Heart left ventricle (tissue), 16 donors: ENCODE results near the gene PDCL2. TPM values are rescaled to one million over a fixed set of nuclear protein-coding genes. Genes with fewer than 3 reads are reported as not detected.

ENCODE experiments used
- ATAC-seq, 4 donors: fragments of 200-7000 bp; cut with Tn5 transposase; one replicate each; pipeline ENCODE4 v1.9.1; 2020 to 2022; ENCODE audit warnings: moderate library complexity in 4 of 4, mild to moderate bottlenecking in 3 of 4, moderate number of reproducible peaks in 1 of 4
- DNase-seq, 5 donors: peaks; one replicate each; pipeline ENCODE4 v3.0.0-alpha.2; 2020
- H3K27ac ChIP-seq, 12 donors: fragments of 200-600 bp; sonication (generic) in 4 of 12; one replicate each; pipeline versions ENCODE4 v1.5.0 to v1.8.0; 2016 to 2022; ENCODE audit warnings: mild to moderate bottlenecking in 2 of 12
- H3K27me3 ChIP-seq, 9 donors: fragments of 200-600 bp; sonication (generic) in 2 of 9; one replicate each; pipeline versions ENCODE4 v1.5.1 to v1.8.0; 2016 to 2022; ENCODE audit warnings: mild to moderate bottlenecking in 3 of 9
- H3K36me3 ChIP-seq, 9 donors: fragments of 200-600 bp; sonication (generic) in 2 of 9; one replicate each; pipeline versions ENCODE4 v1.5.0 to v1.8.0; 2018 to 2022; ENCODE audit warnings: mild to moderate bottlenecking in 2 of 9
- H3K4me1 ChIP-seq, 12 donors: fragments of 200-600 bp; sonication (generic) in 4 of 12; one replicate each; pipeline versions ENCODE4 v1.5.0 to v1.8.0; 2016 to 2022; ENCODE audit warnings: mild to moderate bottlenecking in 3 of 12
- H3K4me3 ChIP-seq, 12 donors: fragments of 200-600 bp; sonication (generic) in 4 of 12; one replicate each; pipeline versions ENCODE4 v1.5.0 to v1.8.0; 2017 to 2022; ENCODE audit warnings: mild to moderate bottlenecking in 9 of 12, moderate library complexity in 4 of 12
- H3K9me3 ChIP-seq, 12 donors: fragments of 200-600 bp; sonication (generic) in 4 of 12; one replicate each; pipeline versions ENCODE4 v1.5.0 to v1.8.0; 2016 to 2022; ENCODE audit warnings: mild to moderate bottlenecking in 1 of 12
- POLR2A ChIP-seq, 2 donors: fragments of 450-650 bp; IDR thresholded peaks; one replicate each; pipeline ENCODE4 v1.6.1; 2017; ENCODE audit warnings: antibody characterized with exemption in 2 of 2, mild to moderate bottlenecking in 2 of 2, moderate library complexity in 2 of 2
- WGBS, 4 donors: extraction: QIAGEN DNeasy Blood & Tissue Kit in 2 of 4; methylation state at CpG; one replicate each; pipeline versions ENCODE4 v1.1.5 to v1.1.7; 2013 to 2018; 5-methylcytosine and 5-hydroxymethylcytosine counted together
- intact Hi-C, 10 donors: fragments of 100-400 bp; cut with DNase I; formaldehyde crosslinking; loops; one replicate each; pipeline versions ENCODE4 v1.11.1 to v1.14.2; 2022
- polyA plus RNA-seq, 2 donors: library from polyadenylated mRNA; stranded (reverse); fragments of 200-250 nt; gene quantifications; one replicate each; pipeline ENCODE4 v1.2.3, GENCODE V29; 2013
- total RNA-seq, 9 donors: library from RNA; depleted of rRNA in 2 of 9; stranded (reverse); fragments of >200 nt in 2 of 9; fragmentation: NEBNext Ultra II Directional in 3 of 9; extraction: Animal tissue kit (Norgen Biotek cat#: 25700) in 3 of 9; gene quantifications; one replicate each; pipeline versions ENCODE4 v1.1.0 to v1.2.4, GENCODE V29; 2016 to 2023
- TF ChIP-seq, protein P1 (sequence below), 12 donors: fragments of 200-600 bp; sonication (generic) in 4 of 12; IDR thresholded peaks; one replicate each; pipeline versions ENCODE4 v1.5.0 to v1.8.0; 2018 to 2022; ENCODE audit warnings: antibody characterized with exemption in 12 of 12, mild to moderate bottlenecking in 5 of 12
- donor health status: ischemic (EF 13 %, LVEDD 7.1; RV severe dilation, severe dysfunction).
- donor health status: healthy with polysubstance abuse.
- donor health status: DM: no; HTN: yes; CAD: no.
- donor health status: DM: no; HTN: no; CAD: no.
- donor health status: ischemic (EF 25% LVEDD 6.9; RV normal size, moderate dysfunction).
- donor health status: ischemic (EF 25% LVEDD 5.7; RV mildly dilated, moderate dysfunction).
- donor health status: healthy.
- donor health status: DM: yes; HTN: yes; CAD: no.
- donor health status: ischemic (EF 35%, LVEDD 5.7; RV mildly dilated, moderate dysfunction).
- donor health status: nonischemic (EF 11% LVEDD 7.7; RV severe dilation, severe dysfunction).
- donor health status: DM: yes; HTN: yes; CAD: no.
- donor health status: PGD.
- donor health status: ischemic (EF 29% LVEDD 5.4; RV normal size, mild dysfunction).
- donor health status: nonischemic (EF 23%, LVEDD 6.1; RV moderate dilation, normal function).

The PDCL2 gene
- total and polyA plus RNA-seq, 11 donors = not detected

DNA sequence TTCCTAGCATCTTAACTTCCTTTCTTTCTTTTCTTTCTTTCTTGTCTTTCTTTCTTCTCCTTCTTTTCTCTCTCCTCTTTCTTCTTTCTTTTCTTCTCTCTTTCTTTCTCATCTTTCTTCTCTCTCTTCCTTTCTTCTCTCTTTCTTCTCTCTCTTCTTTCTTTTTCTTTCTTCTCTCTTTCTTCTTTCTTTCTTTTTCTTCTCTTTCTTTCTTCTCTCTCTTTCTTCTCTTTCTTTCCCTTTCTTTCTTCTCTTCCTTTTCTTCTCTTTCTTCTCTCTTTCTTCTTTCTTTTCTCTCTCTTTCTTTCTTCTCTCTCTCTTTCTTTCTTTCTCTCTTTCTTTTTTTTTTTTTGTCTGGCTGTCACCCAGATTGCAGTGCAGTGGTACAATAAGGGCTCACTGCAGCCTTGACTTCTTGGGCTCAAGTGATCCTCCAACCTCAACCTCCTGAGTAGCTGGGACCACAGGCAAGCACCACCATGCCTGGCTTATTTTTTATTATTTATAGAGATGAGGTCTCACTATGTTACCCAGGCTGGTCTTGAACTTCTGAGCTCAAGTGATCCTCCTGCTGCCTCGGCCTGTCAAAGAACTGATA lies 26.6 kb upstream of the PDCL2 start:
- H3K9me3 ChIP-seq = no peaks in the 10 kb centered on the region
- H3K4me3 ChIP-seq = no peak overlapping the region
- ATAC-seq (no peak), DNase-seq (no peak)
- H3K36me3 ChIP-seq = no peaks in the 10 kb centered on the region
- TF ChIP-seq, protein P1, sequence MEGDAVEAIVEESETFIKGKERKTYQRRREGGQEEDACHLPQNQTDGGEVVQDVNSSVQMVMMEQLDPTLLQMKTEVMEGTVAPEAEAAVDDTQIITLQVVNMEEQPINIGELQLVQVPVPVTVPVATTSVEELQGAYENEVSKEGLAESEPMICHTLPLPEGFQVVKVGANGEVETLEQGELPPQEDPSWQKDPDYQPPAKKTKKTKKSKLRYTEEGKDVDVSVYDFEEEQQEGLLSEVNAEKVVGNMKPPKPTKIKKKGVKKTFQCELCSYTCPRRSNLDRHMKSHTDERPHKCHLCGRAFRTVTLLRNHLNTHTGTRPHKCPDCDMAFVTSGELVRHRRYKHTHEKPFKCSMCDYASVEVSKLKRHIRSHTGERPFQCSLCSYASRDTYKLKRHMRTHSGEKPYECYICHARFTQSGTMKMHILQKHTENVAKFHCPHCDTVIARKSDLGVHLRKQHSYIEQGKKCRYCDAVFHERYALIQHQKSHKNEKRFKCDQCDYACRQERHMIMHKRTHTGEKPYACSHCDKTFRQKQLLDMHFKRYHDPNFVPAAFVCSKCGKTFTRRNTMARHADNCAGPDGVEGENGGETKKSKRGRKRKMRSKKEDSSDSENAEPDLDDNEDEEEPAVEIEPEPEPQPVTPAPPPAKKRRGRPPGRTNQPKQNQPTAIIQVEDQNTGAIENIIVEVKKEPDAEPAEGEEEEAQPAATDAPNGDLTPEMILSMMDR (IDR thresholded peaks at IDR 0.05) = no peak
- no peak for TF ChIP-seq POLR2A (IDR thresholded peaks at IDR 0.05)
- H3K27me3 ChIP-seq = no peaks in the 10 kb centered on the region
- WGBS, 4 donors = 83% methylated on average over 1 of the region's 1 CpG; no CpG with 5 or more reads in 1 of the 4 donors
- H3K4me1 ChIP-seq = no peaks in the 10 kb centered on the region
- H3K27ac ChIP-seq = no peak overlapping the region
- intact Hi-C loops = no loop called here

- Histone ChIP-seq H3K27ac (no peak overlapping the region), H3K4me3 (no peak overlapping the region), H3K4me1 (no peaks in the 10 kb centered on the region), H3K9me3 (no peaks in the 10 kb centered on the region), H3K36me3 (no peaks in the 10 kb centered on the region), H3K27me3 (no peaks in the 10 kb centered on the region)
- 82 to 100% (median 89%) methylated on average over 1 of the region's 1 CpG for WGBS, 4 donors
- ATAC-seq (no peak), DNase-seq (no peak)
- TF ChIP-seq, protein P1 (IDR thresholded peaks at IDR 0.05) = no peak
- no peak for TF ChIP-seq POLR2A (IDR thresholded peaks at IDR 0.05)
- intact Hi-C loops = no loop called here
Observed at GRCh38 chr4:55617587-55618197, 25.6 kb upstream of the PDCL2 start.

DNA sequence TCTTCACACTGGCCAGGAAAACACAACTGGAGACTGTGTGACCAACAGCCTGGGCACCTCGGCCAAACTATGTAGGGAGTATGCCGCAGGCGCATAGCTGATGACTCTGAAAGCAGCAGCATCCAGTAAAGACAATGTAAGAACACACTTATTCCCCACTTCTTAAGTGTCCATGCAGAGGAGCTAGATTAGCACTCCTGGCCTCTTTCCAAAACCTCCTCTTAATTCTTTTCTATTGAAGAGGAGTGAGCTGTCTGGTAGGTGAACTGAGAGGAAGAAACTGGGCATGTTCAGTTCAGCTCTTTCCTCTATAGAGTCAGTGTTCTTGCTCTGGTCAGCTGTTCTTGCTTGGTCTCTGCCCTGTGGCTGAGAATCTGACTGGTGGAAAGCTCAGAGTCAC lies 23.0 kb upstream of the PDCL2 start:
- WGBS, 4 donors = 77 to 97% (median 85%) methylated on average over 3 of the region's 3 CpGs
- H3K36me3 ChIP-seq = no peaks in the 10 kb centered on the region
- no peaks in the 10 kb centered on the region for H3K9me3 ChIP-seq
- H3K27me3 ChIP-seq = no peaks in the 10 kb centered on the region
- no peak overlapping the region for H3K4me3 ChIP-seq
- H3K27ac ChIP-seq = no peak overlapping the region
- ATAC-seq = no peak
- no peak for DNase-seq
- intact Hi-C loops = no loop called here
- no peak for TF ChIP-seq POLR2A (IDR thresholded peaks at IDR 0.05)
- TF ChIP-seq, protein P1 (IDR thresholded peaks at IDR 0.05) = no peak
- no peaks in the 10 kb centered on the region for H3K4me1 ChIP-seq

DNA sequence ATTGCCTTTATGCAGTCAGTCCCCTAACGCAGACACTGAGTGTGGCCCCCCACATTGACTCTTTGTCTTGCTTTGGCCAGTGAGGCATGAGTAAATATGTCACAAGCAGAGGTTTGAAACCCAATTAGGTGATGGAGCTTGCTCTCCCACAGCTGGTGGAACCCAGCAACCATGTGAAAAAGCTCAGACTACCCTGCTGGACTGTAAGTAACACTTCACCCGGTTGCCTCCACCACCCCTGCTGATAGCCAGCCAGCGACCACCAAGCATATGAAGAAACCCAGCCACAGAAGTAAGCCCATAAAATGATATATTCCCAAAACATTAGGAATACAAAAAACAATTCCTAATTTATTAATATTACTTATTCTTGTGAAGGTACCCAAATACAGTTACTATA lies 21.6 kb upstream of the PDCL2 start:
- no peaks in the 10 kb centered on the region for H3K4me1 ChIP-seq
- no peak overlapping the region for H3K27ac ChIP-seq
- ATAC-seq (no peak), DNase-seq (no peak)
- no peaks in the 10 kb centered on the region for H3K36me3 ChIP-seq
- no peak overlapping the region for H3K4me3 ChIP-seq
- intact Hi-C loops = no loop called here
- no peaks in the 10 kb centered on the region for H3K27me3 ChIP-seq
- no peak for TF ChIP-seq POLR2A (IDR thresholded peaks at IDR 0.05)
- TF ChIP-seq, protein P1 (IDR thresholded peaks at IDR 0.05) = no peak
- H3K9me3 ChIP-seq = no peaks in the 10 kb centered on the region
- 65 to 81% (median 76%) methylated on average over 3 of the region's 3 CpGs for WGBS, 4 donors
